Stimulated activated CD4-positive, alpha-beta T cell treated with anti-CD3 and anti-CD28 coated beads, Interleukin-1b, Interleukin-23, amount 100 ng/mL, for 24 hours (primary cell): Measurements from ENCODE around the gene NAP1L1.
A peak's percentile ranks its signal among the peaks of the same experiment; 100 is the strongest.

Source experiments
- DNase-seq, 4 experiments: peaks; one replicate each; pipeline ENCODE4 v3.0.0-alpha.2; 2020; ENCODE audit warnings: low read depth in 4 of 4, low spot score in 1 of 4

Gene NAP1L1

GRCh38 chr12:76041406-76041805 is 43.1 kb downstream of the NAP1L1 start:
- DNase-seq = no peak

GRCh38 chr12:76040461-76040860 is 44.0 kb downstream of the NAP1L1 start:
- DNase-seq = no peak

- no peak for DNase-seq
These were observed 46.3 kb downstream of the NAP1L1 start for GRCh38 chr12:76038176-76038575.

- no peak for DNase-seq
These were observed 47.1 kb downstream of the NAP1L1 start for GRCh38 chr12:76037130-76038103.

GRCh38 chr12:76035045-76035444 is 49.4 kb downstream of the NAP1L1 start:
- no peak for DNase-seq

- DNase-seq = no peak
These were observed 51.1 kb downstream of the NAP1L1 start for GRCh38 chr12:76033081-76034011.

GRCh38 chr12:76032043-76032981 is 52.2 kb downstream of the NAP1L1 start:
- DNase-seq = no peak

- peak; percentile 83 to 92 (median 89) for DNase-seq
These were observed 53.0 kb downstream of the NAP1L1 start, which contains the start of gene PHLDA1 for GRCh38 chr12:76031414-76032042. Gene PHLDA1, minus strand, starts transcription at chr12:76031776.

GRCh38 chr12:76031081-76031413 is 53.4 kb downstream of the NAP1L1 start:
- no peak for DNase-seq

GRCh38 chr12:76030341-76031080 is 54.0 kb downstream of the NAP1L1 start:
- peak in 3 of 4 experiments; percentile 26 to 45 (median 37) for DNase-seq

- DNase-seq = no peak
These were observed 54.5 kb downstream of the NAP1L1 start for GRCh38 chr12:76029982-76030340.

- no peak for DNase-seq
These were observed 55.8 kb downstream of the NAP1L1 start for GRCh38 chr12:76028571-76029277.

GRCh38 chr12:76026643-76027063 is 57.8 kb downstream of the NAP1L1 start:
- no peak for DNase-seq

- no peak for DNase-seq
These were observed 58.6 kb downstream of the NAP1L1 start for GRCh38 chr12:76025601-76026575.

- no peak for DNase-seq
These were observed 59.4 kb downstream of the NAP1L1 start for GRCh38 chr12:76024942-76025600.

- no peak for DNase-seq
These were observed 60.2 kb downstream of the NAP1L1 start for GRCh38 chr12:76024102-76024781.
